GM12872 (cell line): ENCODE data around the gene IL12A.

Experiments used
- TF ChIP-seq, protein P1 (sequence below): IDR thresholded peaks from 3 replicates; pipeline ENCODE4 v1.5.1; 2011; ENCODE audit warnings: low read depth, mild to moderate bottlenecking, low read length, moderate library complexity; ENCODE audit not compliant: insufficient read depth

Gene IL12A

GRCh38 chr3:159988617-159989271 lies at the start of gene IL12A:
Gene IL12A, plus strand, starts transcription at chr3:159988835.
- TF ChIP-seq, protein P1, sequence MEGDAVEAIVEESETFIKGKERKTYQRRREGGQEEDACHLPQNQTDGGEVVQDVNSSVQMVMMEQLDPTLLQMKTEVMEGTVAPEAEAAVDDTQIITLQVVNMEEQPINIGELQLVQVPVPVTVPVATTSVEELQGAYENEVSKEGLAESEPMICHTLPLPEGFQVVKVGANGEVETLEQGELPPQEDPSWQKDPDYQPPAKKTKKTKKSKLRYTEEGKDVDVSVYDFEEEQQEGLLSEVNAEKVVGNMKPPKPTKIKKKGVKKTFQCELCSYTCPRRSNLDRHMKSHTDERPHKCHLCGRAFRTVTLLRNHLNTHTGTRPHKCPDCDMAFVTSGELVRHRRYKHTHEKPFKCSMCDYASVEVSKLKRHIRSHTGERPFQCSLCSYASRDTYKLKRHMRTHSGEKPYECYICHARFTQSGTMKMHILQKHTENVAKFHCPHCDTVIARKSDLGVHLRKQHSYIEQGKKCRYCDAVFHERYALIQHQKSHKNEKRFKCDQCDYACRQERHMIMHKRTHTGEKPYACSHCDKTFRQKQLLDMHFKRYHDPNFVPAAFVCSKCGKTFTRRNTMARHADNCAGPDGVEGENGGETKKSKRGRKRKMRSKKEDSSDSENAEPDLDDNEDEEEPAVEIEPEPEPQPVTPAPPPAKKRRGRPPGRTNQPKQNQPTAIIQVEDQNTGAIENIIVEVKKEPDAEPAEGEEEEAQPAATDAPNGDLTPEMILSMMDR: peak; percentile 91

- TF ChIP-seq, protein P1: no peak
Measured at GRCh38 chr3:159941038-159942000, 47.3 kb upstream of the IL12A start.

GRCh38 chr3:159944781-159945180 lies 43.9 kb upstream of the IL12A start:
- TF ChIP-seq, protein P1: no peak

GRCh38 chr3:159945930-159946329 lies 42.7 kb upstream of the IL12A start:
- TF ChIP-seq, protein P1: no peak

- TF ChIP-seq, protein P1: no peak
Measured at GRCh38 chr3:159947220-159947619, 41.4 kb upstream of the IL12A start.

GRCh38 chr3:159948429-159949144 lies 40.0 kb upstream of the IL12A start:
- TF ChIP-seq, protein P1: no peak

- TF ChIP-seq, protein P1: no peak
Measured at GRCh38 chr3:159950156-159950898, 38.3 kb upstream of the IL12A start.
